ENCODE data around the gene TYW5.
A peak's percentile ranks its signal among the peaks of the same experiment; 100 is the strongest.

TYW5 gene

GRCh38 chr2:199956062-199956380 lies 730 bp upstream of the TYW5 start:
- DNase-seq = peak; percentile 71 to 76
- TF ChIP-seq GATA1 (IDR thresholded peaks at IDR 0.05; ENCODE audit: low read depth, low read length) = no peak
- no peak for TF ChIP-seq POLR2A (IDR thresholded peaks at IDR 0.05; ENCODE audit: low read length)

GRCh38 chr2:199955007-199955338 lies 318 bp downstream of the TYW5 start:
- TF ChIP-seq GATA1 (IDR thresholded peaks at IDR 0.05; ENCODE audit: low read depth, low read length) = no peak
- no peak for TF ChIP-seq POLR2A (IDR thresholded peaks at IDR 0.05; ENCODE audit: low read length)
- DNase-seq = no peak

GRCh38 chr2:199951023-199951422 lies 4.3 kb downstream of the TYW5 start:
- no peak for TF ChIP-seq GATA1 (IDR thresholded peaks at IDR 0.05; ENCODE audit: low read depth, low read length)
- TF ChIP-seq POLR2A (IDR thresholded peaks at IDR 0.05; ENCODE audit: low read length) = no peak
- no peak for DNase-seq

- no peak for TF ChIP-seq POLR2A (IDR thresholded peaks at IDR 0.05; ENCODE audit: low read length)
- TF ChIP-seq GATA1 (IDR thresholded peaks at IDR 0.05; ENCODE audit: low read depth, low read length) = no peak
- DNase-seq = no peak
Observed at GRCh38 chr2:199950396-199950795, 4.9 kb downstream of the TYW5 start.

GRCh38 chr2:199946836-199947235 lies 8.5 kb downstream of the TYW5 start:
- TF ChIP-seq GATA1 (IDR thresholded peaks at IDR 0.05; ENCODE audit: low read depth, low read length) (no peak), POLR2A (IDR thresholded peaks at IDR 0.05; ENCODE audit: low read length) (no peak)
- DNase-seq = no peak

- DNase-seq = no peak
- TF ChIP-seq GATA1 (IDR thresholded peaks at IDR 0.05; ENCODE audit: low read depth, low read length) = no peak
- TF ChIP-seq POLR2A (IDR thresholded peaks at IDR 0.05; ENCODE audit: low read length) = no peak
Observed at GRCh38 chr2:199946196-199946595, 9.1 kb downstream of the TYW5 start.

- TF ChIP-seq POLR2A (IDR thresholded peaks at IDR 0.05; ENCODE audit: low read length) = no peak
- DNase-seq = no peak
Observed at GRCh38 chr2:199943373-199943772, 11.9 kb downstream of the TYW5 start.

GRCh38 chr2:199940373-199940772 lies 14.9 kb downstream of the TYW5 start:
- peak; percentile 48 to 49 for DNase-seq
- TF ChIP-seq GATA1 (IDR thresholded peaks at IDR 0.05; ENCODE audit: low read depth, low read length) = no peak
- no peak for TF ChIP-seq POLR2A (IDR thresholded peaks at IDR 0.05; ENCODE audit: low read length)

GRCh38 chr2:199936554-199936953 lies 18.7 kb downstream of the TYW5 start:
- no peak for DNase-seq
- TF ChIP-seq GATA1 (IDR thresholded peaks at IDR 0.05; ENCODE audit: low read depth, low read length) (no peak), POLR2A (IDR thresholded peaks at IDR 0.05; ENCODE audit: low read length) (no peak)

- DNase-seq = no peak
- TF ChIP-seq GATA1 (IDR thresholded peaks at IDR 0.05; ENCODE audit: low read depth, low read length) = no peak
- no peak for TF ChIP-seq POLR2A (IDR thresholded peaks at IDR 0.05; ENCODE audit: low read length)
Observed at GRCh38 chr2:199933466-199933865, 21.8 kb downstream of the TYW5 start.

- DNase-seq = peak in 1 of 2 experiments; percentile 3
- TF ChIP-seq GATA1 (IDR thresholded peaks at IDR 0.05; ENCODE audit: low read depth, low read length) = no peak
Observed at GRCh38 chr2:199932312-199932855, 22.9 kb downstream of the TYW5 start.

- TF ChIP-seq POLR2A (IDR thresholded peaks at IDR 0.05; ENCODE audit: low read length) (no peak), GATA1 (IDR thresholded peaks at IDR 0.05; ENCODE audit: low read depth, low read length) (no peak)
- DNase-seq = no peak
Observed at GRCh38 chr2:199929262-199929661, 26.0 kb downstream of the TYW5 start.

GRCh38 chr2:199928626-199929025 lies 26.7 kb downstream of the TYW5 start:
- no peak for DNase-seq
- TF ChIP-seq GATA1 (IDR thresholded peaks at IDR 0.05; ENCODE audit: low read depth, low read length) (no peak), POLR2A (IDR thresholded peaks at IDR 0.05; ENCODE audit: low read length) (no peak)

- TF ChIP-seq POLR2A (IDR thresholded peaks at IDR 0.05; ENCODE audit: low read length) (no peak), GATA1 (IDR thresholded peaks at IDR 0.05; ENCODE audit: low read depth, low read length) (no peak)
Observed at GRCh38 chr2:199928226-199928625, 27.1 kb downstream of the TYW5 start.

GRCh38 chr2:199926806-199927205 lies 28.5 kb downstream of the TYW5 start:
- TF ChIP-seq GATA1 (IDR thresholded peaks at IDR 0.05; ENCODE audit: low read depth, low read length) = no peak
- no peak for TF ChIP-seq POLR2A (IDR thresholded peaks at IDR 0.05; ENCODE audit: low read length)
- no peak for DNase-seq

More at GRCh38 chr2:199928226-199928625, 27.1 kb downstream of the TYW5 start:
- DNase-seq = no peak

- no peak for DNase-seq
- TF ChIP-seq GATA1 (IDR thresholded peaks at IDR 0.05; ENCODE audit: low read depth, low read length) (no peak), POLR2A (IDR thresholded peaks at IDR 0.05; ENCODE audit: low read length) (no peak)
Observed at GRCh38 chr2:199923924-199924323, 31.4 kb downstream of the TYW5 start.

All from erythroblast (primary cell).